WERI-Rb-1 (cell line): ENCODE measurements around the gene LIMK2.

Experiments
- DNase-seq: peaks from one replicate; pipeline ENCODE4 v3.0.0-alpha.2; 2020
- H3K27ac ChIP-seq: fragments of 250-450 bp; sonication (Bioruptor Pico); 2 replicates; pipeline ENCODE4 v1.5.1; 2020; ENCODE audit warnings: mild to moderate bottlenecking, moderate library complexity
- H3K27me3 ChIP-seq: fragments of 250-450 bp; sonication (Bioruptor Pico); 2 replicates; pipeline ENCODE4 v1.5.1; 2021; ENCODE audit warnings: mild to moderate bottlenecking, low read depth, moderate library complexity; ENCODE audit not compliant: insufficient read depth, severe bottlenecking
- H3K36me3 ChIP-seq: fragments of 250-450 bp; sonication (Bioruptor Pico); 2 replicates; pipeline ENCODE4 v1.5.1; 2020; ENCODE audit warnings: mild to moderate bottlenecking, moderate library complexity
- H3K4me3 ChIP-seq: 2 replicates; pipeline ENCODE4 v1.5.1; 2011; ENCODE audit warnings: low read depth, mild to moderate bottlenecking, control low read depth, low read length
- H3K9me3 ChIP-seq: fragments of 250-450 bp; sonication (Bioruptor Pico); 2 replicates; pipeline ENCODE4 v1.5.1; 2021; ENCODE audit warnings: mild to moderate bottlenecking, moderate library complexity; ENCODE audit not compliant: severe bottlenecking
- CTCF ChIP-seq: IDR thresholded peaks from 2 replicates; pipeline ENCODE4 v1.5.1; 2011; ENCODE audit warnings: low read depth, mild to moderate bottlenecking, control low read depth, inconsistent platforms, low read length

The LIMK2 gene

GRCh38 chr22:31323578-31324550, 111.8 kb downstream of the LIMK2 start:
- TF ChIP-seq CTCF, result no peak
- no peak overlapping the region for H3K27ac ChIP-seq
- no peak overlapping the region for H3K4me3 ChIP-seq
- H3K9me3 ChIP-seq, result no peaks in the 10 kb centered on the region
- H3K27me3 ChIP-seq, result no peaks in the 10 kb centered on the region
- DNase-seq, result no peak
- H3K36me3 ChIP-seq, result peaks cover 52% of the 10 kb centered on the region

DNA sequence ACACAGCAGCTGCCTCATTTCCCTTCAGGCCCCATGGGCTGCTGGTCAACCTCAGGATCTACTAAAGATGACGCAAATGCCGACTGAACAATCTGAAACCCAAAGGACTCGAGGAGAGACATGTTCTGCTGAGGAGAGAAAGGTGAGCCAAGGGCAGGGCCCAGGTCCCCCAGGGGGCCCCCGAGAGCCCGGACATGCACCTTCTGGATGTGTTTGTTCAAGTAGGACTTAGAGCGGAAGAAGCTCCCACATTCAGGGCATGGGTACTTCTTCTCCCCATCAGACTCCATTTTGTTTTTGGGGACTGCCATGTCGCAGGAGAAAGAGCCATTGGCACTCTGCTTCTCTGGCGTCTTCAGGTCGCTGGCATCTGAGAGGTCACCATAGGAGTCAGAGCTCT, 114.8 kb downstream of the LIMK2 start:
- Histone ChIP-seq H3K36me3 (peaks cover 80% of the 10 kb centered on the region), H3K4me3 (no peak overlapping the region), H3K9me3 (no peaks in the 10 kb centered on the region), H3K27ac (no peak overlapping the region), H3K27me3 (no peaks in the 10 kb centered on the region)
- TF ChIP-seq CTCF, result no peak
- no peak for DNase-seq

DNA sequence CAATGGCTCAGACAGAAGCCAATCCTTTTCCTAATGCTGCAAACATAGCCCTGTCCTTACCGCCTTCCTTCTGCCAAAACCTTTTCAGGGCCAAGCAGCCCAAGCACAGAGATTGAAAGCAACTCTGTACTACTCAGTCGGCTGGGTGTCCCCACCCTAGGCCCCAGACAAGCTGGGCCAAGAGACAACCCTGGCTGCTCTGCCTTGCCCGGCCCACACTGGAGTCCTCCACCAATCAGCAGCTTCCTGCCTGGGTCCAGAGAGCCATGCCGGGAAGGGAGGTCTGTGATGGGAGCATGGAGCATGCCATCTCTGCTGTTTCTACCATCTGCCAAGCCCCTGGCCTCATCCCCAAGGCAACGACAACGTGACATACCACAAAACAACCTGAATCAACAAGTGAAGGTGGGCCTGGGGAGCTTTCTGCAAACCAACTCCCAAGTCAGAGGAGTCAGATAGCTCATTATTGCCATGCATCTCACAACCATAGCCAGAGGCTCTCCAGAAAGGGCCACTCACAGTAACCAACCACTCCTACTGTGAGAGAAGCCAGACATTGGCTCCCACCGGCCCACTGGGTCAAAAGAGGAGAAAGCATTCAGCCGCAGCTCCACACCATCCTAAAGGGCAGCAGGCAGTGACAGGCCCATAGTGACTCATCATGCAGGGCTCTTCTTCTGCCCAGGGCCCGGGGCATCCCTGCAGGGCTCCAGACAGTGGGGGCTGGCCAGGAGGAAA, 115.9 kb downstream of the LIMK2 start:
- peaks cover 91% of the 10 kb centered on the region for H3K36me3 ChIP-seq
- no peak overlapping the region for H3K27ac ChIP-seq
- DNase-seq, result no peak
- no peaks in the 10 kb centered on the region for H3K27me3 ChIP-seq
- no peaks in the 10 kb centered on the region for H3K9me3 ChIP-seq
- no peak overlapping the region for H3K4me3 ChIP-seq
- TF ChIP-seq CTCF, result no peak

- peaks cover 91% of the 10 kb centered on the region for H3K36me3 ChIP-seq
- no peak overlapping the region for H3K4me3 ChIP-seq
- no peak overlapping the region for H3K27ac ChIP-seq
- TF ChIP-seq CTCF, result no peak
- no peaks in the 10 kb centered on the region for H3K9me3 ChIP-seq
- H3K27me3 ChIP-seq, result no peaks in the 10 kb centered on the region
- DNase-seq, result no peak
These were observed 116.5 kb downstream of the LIMK2 start for GRCh38 chr22:31328544-31328960.

GRCh38 chr22:31329029-31329428, 116.9 kb downstream of the LIMK2 start:
- Histone ChIP-seq H3K27ac (no peak overlapping the region), H3K4me3 (no peak overlapping the region), H3K9me3 (no peaks in the 10 kb centered on the region), H3K27me3 (no peaks in the 10 kb centered on the region), H3K36me3 (peaks cover 95% of the 10 kb centered on the region)
- DNase-seq, result no peak
- no peak for TF ChIP-seq CTCF
